ENCODE results near the gene POGZ.
"Not testable (repeated sequence)": the region's sequence is repeated elsewhere in the genome, so short reads cannot be mapped to it uniquely, and the experiment has no call there.

The POGZ gene

GRCh38 chr1:151407304-151407703 lies 52.0 kb downstream of the POGZ start:
- DNase-seq, result no peak

- DNase-seq, result no peak
Measured at GRCh38 chr1:151406176-151406575, 53.1 kb downstream of the POGZ start.

- DNase-seq, result no peak
Measured at GRCh38 chr1:151405187-151405951, 53.9 kb downstream of the POGZ start.

- no peak for DNase-seq
Measured at GRCh38 chr1:151403612-151404011, 55.7 kb downstream of the POGZ start.

DNA sequence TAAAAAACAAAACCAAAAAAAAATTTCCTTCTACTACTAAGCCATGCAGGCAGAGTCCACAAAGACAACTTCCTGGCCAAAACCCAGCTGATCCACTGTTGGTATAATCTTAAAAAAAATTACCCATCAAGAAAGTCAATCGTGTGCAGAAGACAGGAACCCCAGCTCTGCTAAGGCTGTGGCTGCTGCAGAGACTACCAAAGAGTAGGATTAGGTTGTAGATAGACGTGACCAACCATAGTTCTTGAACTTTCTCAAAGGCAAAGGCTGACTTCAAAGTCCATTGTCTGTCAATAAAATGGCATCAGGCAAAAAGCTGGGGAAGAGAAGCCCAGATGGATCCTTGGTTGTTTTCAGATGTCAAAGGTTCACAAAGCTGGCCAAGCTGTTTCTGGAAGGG lies 56.5 kb downstream of the POGZ start:
- DNase-seq, result no peak

DNA sequence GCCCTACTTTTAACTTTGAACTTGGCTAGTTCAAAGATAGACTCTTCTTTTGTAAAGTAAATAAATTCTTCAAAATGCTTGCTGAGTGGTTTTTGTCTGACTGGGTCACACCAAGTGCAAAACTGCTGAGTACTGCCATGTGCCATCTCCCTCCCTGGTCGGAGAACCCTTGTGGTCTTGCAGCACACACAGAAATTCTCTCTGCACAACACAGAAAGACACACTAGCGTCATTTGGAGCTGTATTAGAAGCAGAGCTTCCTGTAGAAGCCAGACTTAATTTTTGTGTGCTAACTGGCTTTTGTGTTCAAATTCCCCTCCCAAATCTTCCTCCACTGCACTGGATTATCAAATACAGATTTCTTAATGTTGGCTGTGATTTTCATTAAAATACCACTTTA lies 57.4 kb downstream of the POGZ start:
- DNase-seq, result no peak

DNA sequence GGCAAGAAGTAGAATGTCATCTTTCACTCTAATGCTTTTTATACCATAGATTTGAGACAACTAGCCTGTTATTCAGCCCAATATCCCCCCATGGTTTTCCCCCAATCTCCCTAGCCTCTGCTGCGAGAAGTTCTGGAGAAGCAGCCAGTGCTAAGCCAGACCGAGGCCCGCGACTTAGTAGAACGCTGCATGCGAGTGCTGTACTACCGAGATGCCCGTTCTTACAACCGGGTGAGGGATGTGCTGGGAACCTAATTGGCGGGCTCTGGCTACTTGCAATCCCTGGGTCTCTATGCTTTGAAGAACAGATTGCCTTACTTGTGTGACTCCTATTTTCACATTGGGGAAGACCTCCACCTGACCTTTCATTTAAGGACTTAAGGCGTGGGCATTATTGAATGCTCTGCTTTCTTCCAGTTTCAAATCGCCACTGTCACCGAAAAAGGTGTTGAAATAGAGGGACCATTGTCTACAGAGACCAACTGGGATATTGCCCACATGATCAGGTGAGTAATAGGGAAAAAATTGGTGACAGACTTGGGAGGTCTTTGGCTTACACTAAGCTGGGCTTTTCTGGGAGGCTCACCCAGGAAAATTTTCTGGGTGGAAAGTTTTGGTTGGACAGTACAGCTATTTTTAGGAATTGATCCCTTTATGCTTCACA lies 58.0 kb downstream of the POGZ start:
- no peak for DNase-seq

GRCh38 chr1:151399324-151400171 lies 59.7 kb downstream of the POGZ start, which contains the start of gene PSMB4:
Gene PSMB4 (plus strand): TSS chr1:151399573. CDS start chr1:151399588, 15 bp downstream.
- DNase-seq, result peak; percentile 58

GRCh38 chr1:151396265-151396664 lies 63.0 kb downstream of the POGZ start:
- DNase-seq, result not testable (repeated sequence)

DNA sequence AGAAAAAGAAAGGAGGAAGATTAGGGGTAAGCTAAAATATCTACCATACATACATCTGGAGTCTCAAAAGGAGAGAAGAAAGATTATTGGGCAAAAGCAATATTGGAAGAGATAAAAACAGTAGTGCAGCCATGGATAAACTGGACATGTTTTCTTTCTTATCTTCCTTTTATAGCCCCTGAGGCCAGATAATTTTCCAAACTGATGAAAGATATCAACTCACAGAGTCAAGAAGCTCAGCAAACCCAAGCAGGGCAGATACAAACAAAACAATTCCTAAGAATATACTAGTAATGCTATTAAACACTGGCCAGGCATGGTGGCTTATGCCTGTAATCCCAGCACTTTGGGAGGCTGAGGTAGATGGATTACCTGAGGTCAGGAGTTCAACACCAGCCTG lies 65.7 kb downstream of the POGZ start:
- DNase-seq, result no peak

DNA sequence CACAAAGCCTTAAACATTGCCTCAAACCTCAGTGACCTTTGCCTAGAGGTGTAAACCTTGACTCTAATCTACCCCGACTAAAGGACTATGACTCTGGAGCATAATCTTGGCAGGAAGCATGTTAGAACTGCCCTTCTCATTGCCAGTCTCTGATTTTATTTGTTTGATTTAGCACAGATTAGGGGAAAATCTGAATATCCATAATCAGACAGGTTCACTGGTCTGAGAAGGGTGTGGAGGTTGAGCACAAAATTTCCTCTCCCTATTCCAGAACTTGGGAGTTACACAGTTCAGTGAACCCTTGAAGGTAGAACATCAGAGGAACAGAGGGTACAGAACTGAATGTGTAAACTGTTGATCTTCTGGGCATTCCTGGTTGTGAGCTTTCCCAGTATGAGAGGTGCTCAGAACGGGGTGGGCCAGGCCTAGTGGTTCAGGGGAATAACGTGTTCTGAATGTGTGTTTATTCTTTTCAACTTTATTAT lies 68.2 kb downstream of the POGZ start:
- DNase-seq, result no peak

DNA sequence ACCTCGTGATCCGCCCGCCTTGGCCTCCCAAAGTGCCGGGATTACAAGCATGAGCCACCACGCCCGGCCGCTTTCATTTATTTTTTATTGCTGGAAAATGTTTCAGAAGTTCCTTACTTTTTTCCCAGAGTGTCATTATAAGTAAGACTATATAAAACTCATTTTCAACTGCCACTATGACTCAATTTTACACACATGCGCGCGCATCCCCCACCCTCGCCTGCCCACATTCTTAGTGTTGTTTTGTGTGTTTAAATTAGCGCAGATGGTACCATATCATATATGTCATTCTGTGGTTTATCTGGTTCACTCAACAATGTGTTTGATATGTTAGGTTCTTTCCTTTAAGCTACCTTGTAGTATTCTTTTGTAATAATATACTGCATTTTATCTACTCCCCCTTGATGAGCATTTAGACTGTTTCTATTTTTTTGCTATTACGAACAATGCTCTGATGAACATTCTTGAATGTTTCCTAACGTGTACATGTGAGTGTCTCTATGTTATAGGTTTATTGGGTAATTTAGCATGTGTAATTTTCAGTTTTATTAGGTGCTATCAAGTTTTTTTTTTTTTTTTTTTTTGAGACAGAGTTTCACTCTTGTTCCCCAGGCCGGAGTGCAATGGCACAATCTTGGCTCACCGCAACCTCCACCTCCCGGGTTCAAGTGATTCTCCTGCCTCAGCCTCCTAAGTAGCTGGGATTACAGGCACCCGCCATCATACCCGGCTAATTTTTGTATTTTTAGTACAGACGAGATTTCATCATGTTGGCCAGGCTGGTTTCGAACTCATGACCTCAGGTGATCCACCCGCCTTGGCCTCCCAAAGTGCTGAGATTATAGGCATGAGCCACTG lies 68.8 kb downstream of the POGZ start:
- not testable (repeated sequence) for DNase-seq

GRCh38 chr1:151386002-151386401 lies 73.3 kb downstream of the POGZ start:
- no peak for DNase-seq

DNA sequence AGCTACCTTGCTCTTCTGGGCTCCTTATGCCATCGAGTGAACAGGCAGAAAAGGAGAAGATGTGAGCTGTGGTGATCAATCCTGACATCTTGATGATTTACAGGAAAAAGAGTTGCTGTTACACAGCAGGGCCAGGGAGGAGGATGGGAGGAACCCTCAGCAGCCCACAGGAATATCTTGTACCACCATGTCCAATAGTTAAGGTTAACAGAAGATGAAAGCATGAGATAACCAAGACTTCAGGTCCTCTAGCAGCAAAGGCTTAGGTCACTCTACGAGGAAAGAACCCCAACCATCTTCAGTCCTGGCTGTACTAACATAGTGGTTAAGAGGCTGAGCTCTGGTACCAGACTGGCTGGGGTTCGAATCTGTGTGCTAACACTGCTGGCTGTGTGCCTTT lies 74.7 kb downstream of the POGZ start:
- no peak for DNase-seq

GRCh38 chr1:151377150-151377884 lies 82.0 kb downstream of the POGZ start:
- DNase-seq, result no peak

- DNase-seq, result no peak
Measured at GRCh38 chr1:151373196-151373595, 86.1 kb downstream of the POGZ start.

GRCh38 chr1:151372058-151372934 lies 87.0 kb downstream of the POGZ start, which contains the start of gene SELENBP1:
Gene SELENBP1 (minus strand): TSS chr1:151372705. CDS start chr1:151372641, 64 bp downstream.
- no peak for DNase-seq

- no peak for DNase-seq
Measured at GRCh38 chr1:151371370-151372057, 87.8 kb downstream of the POGZ start.

DNA sequence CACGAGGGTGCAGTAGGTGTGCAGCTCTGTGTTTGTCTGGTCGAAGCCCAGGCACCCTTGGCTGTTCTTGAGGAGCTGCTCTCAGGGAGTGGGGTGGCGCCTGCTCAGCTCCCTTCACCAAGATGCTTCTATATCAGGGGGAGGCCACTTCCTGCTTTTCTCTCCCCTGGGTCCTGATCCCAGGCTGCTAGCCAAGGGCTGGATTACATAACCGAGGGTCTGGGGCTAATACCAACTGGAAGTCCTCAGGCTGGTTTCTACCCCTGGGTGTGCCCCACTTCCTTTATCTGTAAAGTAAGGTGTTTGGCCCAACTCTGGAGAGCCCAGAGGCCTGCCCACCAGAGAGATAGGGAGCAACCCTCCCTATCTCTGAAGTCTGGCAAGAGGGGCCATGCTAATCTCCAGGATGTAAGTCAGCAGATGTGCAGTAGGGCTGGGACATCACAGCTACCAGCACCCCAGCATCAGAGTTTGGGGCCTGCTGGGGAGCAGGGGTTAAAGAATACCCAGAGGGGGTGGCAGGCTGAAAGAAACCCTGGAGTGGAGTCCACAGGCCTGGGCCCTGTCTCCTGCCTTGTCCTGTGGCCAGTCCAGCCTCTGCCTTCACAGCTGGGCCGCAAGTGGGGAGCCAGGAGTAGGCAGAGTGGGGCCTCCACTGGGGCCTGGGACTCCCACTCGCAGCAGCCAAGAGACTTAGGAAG lies 88.9 kb downstream of the POGZ start:
- no peak for DNase-seq

All from GOT3 (cell line).